ENCODE measurements around the gene GGA1.

Gene GGA1

GRCh38 chr22:37629928-37630327, 21.3 kb downstream of the GGA1 start:
- peaks cover 12% of the 10 kb centered on the region for H3K36me3 ChIP-seq (ENCODE audit: control insufficient read depth, insufficient read depth, low read length)
- H3K4me1 ChIP-seq (ENCODE audit: control insufficient read depth, insufficient read depth, low read length, poor library complexity, severe bottlenecking), result peaks cover 65% of the 10 kb centered on the region
- DNase-seq, result no peak
- no peaks in the 10 kb centered on the region for H3K27me3 ChIP-seq (replicated peaks; ENCODE audit: control insufficient read depth, insufficient read depth, low read length, poor library complexity, severe bottlenecking)
- H3K4me3 ChIP-seq (ENCODE audit: insufficient read depth, low read depth, low read length, poor library complexity, severe bottlenecking), result no peak overlapping the region
- H3K27ac ChIP-seq (ENCODE audit: insufficient read depth, low read length, poor library complexity, severe bottlenecking), result peak overlapping the region; percentile 1
- H3K9me3 ChIP-seq (ENCODE audit: control insufficient read depth, low read length), result no peaks in the 10 kb centered on the region

- no peak for DNase-seq
- H3K36me3 ChIP-seq (ENCODE audit: control insufficient read depth, insufficient read depth, low read length), result peaks cover 12% of the 10 kb centered on the region
- no peak overlapping the region for H3K4me3 ChIP-seq (ENCODE audit: insufficient read depth, low read depth, low read length, poor library complexity, severe bottlenecking)
- peaks cover 66% of the 10 kb centered on the region for H3K4me1 ChIP-seq (ENCODE audit: control insufficient read depth, insufficient read depth, low read length, poor library complexity, severe bottlenecking)
- no peaks in the 10 kb centered on the region for H3K9me3 ChIP-seq (ENCODE audit: control insufficient read depth, low read length)
- H3K27ac ChIP-seq (ENCODE audit: insufficient read depth, low read length, poor library complexity, severe bottlenecking), result peak overlapping the region; percentile 5
- no peaks in the 10 kb centered on the region for H3K27me3 ChIP-seq (replicated peaks; ENCODE audit: control insufficient read depth, insufficient read depth, low read length, poor library complexity, severe bottlenecking)
These were observed 22.3 kb downstream of the GGA1 start for GRCh38 chr22:37630839-37631435.

GRCh38 chr22:37631448-37632173, 23.0 kb downstream of the GGA1 start:
- Histone ChIP-seq H3K4me3 (ENCODE audit: insufficient read depth, low read depth, low read length, poor library complexity, severe bottlenecking) (no peak overlapping the region), H3K9me3 (ENCODE audit: control insufficient read depth, low read length) (no peaks in the 10 kb centered on the region), H3K27me3 (replicated peaks; ENCODE audit: control insufficient read depth, insufficient read depth, low read length, poor library complexity, severe bottlenecking) (no peaks in the 10 kb centered on the region), H3K27ac (ENCODE audit: insufficient read depth, low read length, poor library complexity, severe bottlenecking) (peak overlapping the region; percentile 65), H3K4me1 (ENCODE audit: control insufficient read depth, insufficient read depth, low read length, poor library complexity, severe bottlenecking) (peaks cover 66% of the 10 kb centered on the region), H3K36me3 (ENCODE audit: control insufficient read depth, insufficient read depth, low read length) (peaks cover 12% of the 10 kb centered on the region)
- DNase-seq, result no peak

- Histone ChIP-seq H3K4me1 (ENCODE audit: control insufficient read depth, insufficient read depth, low read length, poor library complexity, severe bottlenecking) (peaks cover 66% of the 10 kb centered on the region), H3K27me3 (replicated peaks; ENCODE audit: control insufficient read depth, insufficient read depth, low read length, poor library complexity, severe bottlenecking) (no peaks in the 10 kb centered on the region), H3K4me3 (ENCODE audit: insufficient read depth, low read depth, low read length, poor library complexity, severe bottlenecking) (no peak overlapping the region), H3K9me3 (ENCODE audit: control insufficient read depth, low read length) (no peaks in the 10 kb centered on the region), H3K27ac (ENCODE audit: insufficient read depth, low read length, poor library complexity, severe bottlenecking) (peak overlapping the region; percentile 65), H3K36me3 (ENCODE audit: control insufficient read depth, insufficient read depth, low read length) (peaks cover 12% of the 10 kb centered on the region)
- no peak for DNase-seq
These were observed 23.8 kb downstream of the GGA1 start for GRCh38 chr22:37632174-37633088.

GRCh38 chr22:37633089-37633624, 24.5 kb downstream of the GGA1 start:
- peak in 1 of 3 donors; percentile 41 for DNase-seq
- no peaks in the 10 kb centered on the region for H3K27me3 ChIP-seq (replicated peaks; ENCODE audit: control insufficient read depth, insufficient read depth, low read length, poor library complexity, severe bottlenecking)
- peaks cover 66% of the 10 kb centered on the region for H3K4me1 ChIP-seq (ENCODE audit: control insufficient read depth, insufficient read depth, low read length, poor library complexity, severe bottlenecking)
- peak overlapping the region; percentile 65 for H3K27ac ChIP-seq (ENCODE audit: insufficient read depth, low read length, poor library complexity, severe bottlenecking)
- peaks cover 12% of the 10 kb centered on the region for H3K36me3 ChIP-seq (ENCODE audit: control insufficient read depth, insufficient read depth, low read length)
- no peak overlapping the region for H3K4me3 ChIP-seq (ENCODE audit: insufficient read depth, low read depth, low read length, poor library complexity, severe bottlenecking)
- H3K9me3 ChIP-seq (ENCODE audit: control insufficient read depth, low read length), result no peaks in the 10 kb centered on the region

GRCh38 chr22:37633625-37634416, 25.2 kb downstream of the GGA1 start:
- Histone ChIP-seq H3K27me3 (replicated peaks; ENCODE audit: control insufficient read depth, insufficient read depth, low read length, poor library complexity, severe bottlenecking) (no peaks in the 10 kb centered on the region), H3K9me3 (ENCODE audit: control insufficient read depth, low read length) (no peaks in the 10 kb centered on the region), H3K36me3 (ENCODE audit: control insufficient read depth, insufficient read depth, low read length) (peaks cover 12% of the 10 kb centered on the region), H3K27ac (ENCODE audit: insufficient read depth, low read length, poor library complexity, severe bottlenecking) (peak overlapping the region; percentile 65), H3K4me1 (ENCODE audit: control insufficient read depth, insufficient read depth, low read length, poor library complexity, severe bottlenecking) (peaks cover 66% of the 10 kb centered on the region), H3K4me3 (ENCODE audit: insufficient read depth, low read depth, low read length, poor library complexity, severe bottlenecking) (peak overlapping the region; percentile 38)
- DNase-seq, result peak in 1 of 3 donors; percentile 46

GRCh38 chr22:37634417-37634924, 25.8 kb downstream of the GGA1 start:
- H3K36me3 ChIP-seq (ENCODE audit: control insufficient read depth, insufficient read depth, low read length), result peaks cover 12% of the 10 kb centered on the region
- peaks cover 70% of the 10 kb centered on the region for H3K4me1 ChIP-seq (ENCODE audit: control insufficient read depth, insufficient read depth, low read length, poor library complexity, severe bottlenecking)
- peak overlapping the region; percentile 38 for H3K4me3 ChIP-seq (ENCODE audit: insufficient read depth, low read depth, low read length, poor library complexity, severe bottlenecking)
- no peak for DNase-seq
- peak overlapping the region; percentile 65 for H3K27ac ChIP-seq (ENCODE audit: insufficient read depth, low read length, poor library complexity, severe bottlenecking)
- H3K27me3 ChIP-seq (replicated peaks; ENCODE audit: control insufficient read depth, insufficient read depth, low read length, poor library complexity, severe bottlenecking), result no peaks in the 10 kb centered on the region
- H3K9me3 ChIP-seq (ENCODE audit: control insufficient read depth, low read length), result no peaks in the 10 kb centered on the region

- DNase-seq, result no peak
- Histone ChIP-seq H3K4me3 (ENCODE audit: insufficient read depth, low read depth, low read length, poor library complexity, severe bottlenecking) (no peak overlapping the region), H3K9me3 (ENCODE audit: control insufficient read depth, low read length) (no peaks in the 10 kb centered on the region), H3K36me3 (ENCODE audit: control insufficient read depth, insufficient read depth, low read length) (peaks cover 11% of the 10 kb centered on the region), H3K4me1 (ENCODE audit: control insufficient read depth, insufficient read depth, low read length, poor library complexity, severe bottlenecking) (peaks cover 76% of the 10 kb centered on the region), H3K27me3 (replicated peaks; ENCODE audit: control insufficient read depth, insufficient read depth, low read length, poor library complexity, severe bottlenecking) (no peaks in the 10 kb centered on the region), H3K27ac (ENCODE audit: insufficient read depth, low read length, poor library complexity, severe bottlenecking) (peak overlapping the region; percentile 65)
These were observed 26.5 kb downstream of the GGA1 start for GRCh38 chr22:37635157-37635556.

Measured in effector memory CD4-positive, alpha-beta T cell (primary cell).